Measurements from ENCODE around the gene CYREN. TPM values are rescaled to one million over a fixed set of nuclear protein-coding genes. Genes with fewer than 3 reads are reported as not detected.

Gene CYREN
- polyA plus RNA-seq, 2 donors, result 26.0 to 27.2 TPM

DNA sequence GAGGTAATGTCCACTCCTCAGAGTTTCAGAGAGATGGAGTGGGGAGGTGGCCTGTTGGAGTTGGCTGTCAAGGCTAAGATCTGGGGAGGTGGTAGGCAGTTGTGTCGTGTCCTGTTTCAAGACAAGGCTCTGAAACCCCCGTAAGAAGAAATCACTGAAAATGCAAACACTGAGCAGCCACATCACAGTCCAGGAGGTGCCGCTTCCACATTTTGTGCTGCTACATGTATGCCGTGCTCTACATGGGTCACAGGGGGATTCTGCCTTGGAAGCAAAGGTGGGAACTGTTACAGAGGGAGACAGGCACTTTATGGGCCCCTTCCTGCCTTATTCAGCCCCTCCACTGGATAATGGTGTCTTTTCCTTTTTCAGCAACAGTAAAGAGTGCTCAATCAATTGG is 28.9 kb upstream of the CYREN start:
- H3K36me3 ChIP-seq (ENCODE audit: control insufficient read depth in 2 of 2, insufficient read depth in 2 of 2, low read length in 1 of 2), result peaks cover 17 to 44% of the 10 kb centered on the region in 2 donors
- H3K4me3 ChIP-seq (ENCODE audit: low read depth in 1 of 2, low read length in 2 of 2), result no peak overlapping the region
- no peak overlapping the region for H3K27ac ChIP-seq (ENCODE audit: low read depth in 2 of 2, low read length in 1 of 2)
- 90 to 96% methylated on average over 4 of the region's 4 CpGs for WGBS, 2 donors
- no peaks in the 10 kb centered on the region for H3K9me3 ChIP-seq (ENCODE audit: control insufficient read depth in 2 of 2, insufficient read depth in 1 of 2, low read depth in 1 of 2, low read length in 1 of 2)
- no peaks in the 10 kb centered on the region for H3K27me3 ChIP-seq (ENCODE audit: control insufficient read depth in 1 of 2, insufficient read depth in 2 of 2, low read length in 2 of 2)
- H3K4me1 ChIP-seq (ENCODE audit: control insufficient read depth in 2 of 2, insufficient read depth in 2 of 2, low read length in 1 of 2), result peaks cover 9 to 11% of the 10 kb centered on the region in 2 donors

DNA sequence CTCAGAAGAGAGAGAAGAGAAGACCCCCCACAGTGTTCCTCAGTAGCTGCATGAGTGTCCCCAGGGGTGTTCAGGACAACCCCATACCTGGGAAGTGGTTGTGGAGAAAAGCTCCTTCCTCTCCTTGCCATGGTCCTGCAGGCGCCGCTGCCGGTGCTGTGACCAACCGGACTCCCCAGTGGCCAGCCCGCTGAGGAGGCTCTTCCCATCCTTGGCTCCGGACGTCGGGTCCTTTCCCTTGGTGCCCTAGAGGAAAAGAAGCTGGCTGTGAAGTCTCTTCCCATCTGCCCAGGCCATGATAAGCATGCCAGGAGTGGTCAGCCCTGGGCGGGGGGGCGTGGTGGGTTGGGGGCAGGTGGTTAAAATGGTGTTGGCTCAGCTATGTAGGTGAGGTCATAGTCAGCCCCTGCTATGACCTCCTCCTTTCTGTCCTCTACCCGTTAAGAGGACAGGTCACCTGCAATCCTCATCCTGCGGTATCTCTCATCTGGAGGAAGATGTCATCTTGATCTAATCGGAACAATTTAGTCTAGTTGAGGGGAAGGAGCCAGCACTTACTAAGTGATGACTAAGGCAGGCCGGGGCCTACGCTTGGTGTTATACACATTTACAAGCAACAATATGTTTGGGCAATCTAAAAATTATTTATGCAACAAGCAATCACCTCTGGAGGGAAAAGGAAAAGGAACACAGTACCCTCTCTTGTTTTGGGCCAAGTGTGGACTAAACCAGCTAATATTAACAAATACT is 27.6 kb upstream of the CYREN start:
- H3K27me3 ChIP-seq (ENCODE audit: control insufficient read depth in 1 of 2, insufficient read depth in 2 of 2, low read length in 2 of 2), result no peaks in the 10 kb centered on the region
- H3K4me3 ChIP-seq (ENCODE audit: low read depth in 1 of 2, low read length in 2 of 2), result no peak overlapping the region
- WGBS, 2 donors, result 92 to 93% methylated on average over 11 to 15 of the region's 15 CpGs
- no peaks in the 10 kb centered on the region for H3K9me3 ChIP-seq (ENCODE audit: control insufficient read depth in 2 of 2, insufficient read depth in 1 of 2, low read depth in 1 of 2, low read length in 1 of 2)
- peaks cover 15 to 48% of the 10 kb centered on the region in 2 donors for H3K36me3 ChIP-seq (ENCODE audit: control insufficient read depth in 2 of 2, insufficient read depth in 2 of 2, low read length in 1 of 2)
- no peak overlapping the region for H3K27ac ChIP-seq (ENCODE audit: low read depth in 2 of 2, low read length in 1 of 2)
- peaks cover 10% of the 10 kb centered on the region in 2 donors for H3K4me1 ChIP-seq (ENCODE audit: control insufficient read depth in 2 of 2, insufficient read depth in 2 of 2, low read length in 1 of 2)

DNA sequence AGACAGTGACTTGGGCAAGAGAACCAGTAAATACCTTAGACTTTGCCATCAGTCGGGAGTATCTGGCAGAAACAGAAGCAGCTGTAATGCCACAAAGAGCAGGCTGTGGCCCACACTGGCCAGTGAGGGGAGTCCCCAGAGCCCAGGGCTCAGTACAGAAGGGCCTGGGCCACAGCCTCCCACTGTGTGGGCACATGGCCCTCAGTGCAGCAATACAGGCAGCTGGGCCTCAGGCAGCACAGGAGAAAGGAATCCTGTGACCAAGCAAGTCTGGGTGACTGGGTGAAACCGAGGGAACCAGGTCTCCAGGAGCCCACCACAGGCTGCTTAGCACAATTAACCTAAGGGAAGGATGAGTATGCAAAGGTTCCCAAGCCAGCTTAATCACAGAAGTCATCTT is 26.8 kb upstream of the CYREN start:
- Histone ChIP-seq H3K36me3 (ENCODE audit: control insufficient read depth in 2 of 2, insufficient read depth in 2 of 2, low read length in 1 of 2) (peaks cover 14 to 50% of the 10 kb centered on the region in 2 donors), H3K4me3 (ENCODE audit: low read depth in 1 of 2, low read length in 2 of 2) (no peak overlapping the region), H3K4me1 (ENCODE audit: control insufficient read depth in 2 of 2, insufficient read depth in 2 of 2, low read length in 1 of 2) (peaks cover 9 to 10% of the 10 kb centered on the region in 2 donors), H3K9me3 (ENCODE audit: control insufficient read depth in 2 of 2, insufficient read depth in 1 of 2, low read depth in 1 of 2, low read length in 1 of 2) (no peaks in the 10 kb centered on the region), H3K27me3 (ENCODE audit: control insufficient read depth in 1 of 2, insufficient read depth in 2 of 2, low read length in 2 of 2) (no peaks in the 10 kb centered on the region), H3K27ac (ENCODE audit: low read depth in 2 of 2, low read length in 1 of 2) (no peak overlapping the region)
- WGBS, 2 donors, result 90 to 93% methylated on average over 2 of the region's 2 CpGs

GRCh38 chr7:135195968-135196629 is 25.6 kb upstream of the CYREN start:
- peaks cover 9 to 10% of the 10 kb centered on the region in 2 donors for H3K4me1 ChIP-seq (ENCODE audit: control insufficient read depth in 2 of 2, insufficient read depth in 2 of 2, low read length in 1 of 2)
- peaks cover 14 to 52% of the 10 kb centered on the region in 2 donors for H3K36me3 ChIP-seq (ENCODE audit: control insufficient read depth in 2 of 2, insufficient read depth in 2 of 2, low read length in 1 of 2)
- WGBS, 2 donors, result 74 to 79% methylated on average over 14 of the region's 14 CpGs

DNA sequence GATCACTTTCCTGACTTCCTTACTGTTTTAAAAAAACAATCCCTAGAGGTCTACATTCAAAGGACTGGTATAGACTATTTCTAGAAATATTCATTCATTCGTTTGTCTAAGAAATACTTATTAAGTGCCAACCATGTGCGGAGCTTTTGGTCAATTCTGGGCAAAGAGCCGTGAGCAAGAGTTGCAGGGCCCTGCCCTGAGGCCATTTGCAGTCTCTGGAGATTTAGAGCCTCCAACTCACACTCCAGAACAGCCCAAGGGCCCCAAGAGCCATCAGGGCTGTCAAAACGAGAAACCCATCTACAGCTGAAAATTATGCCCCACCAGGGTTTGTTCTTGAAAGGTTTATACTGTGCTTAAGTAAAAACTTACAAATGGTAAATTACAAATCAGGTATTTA is 24.6 kb upstream of the CYREN start:
- H3K36me3 ChIP-seq (ENCODE audit: control insufficient read depth in 2 of 2, insufficient read depth in 2 of 2, low read length in 1 of 2), result peaks cover 14 to 52% of the 10 kb centered on the region in 2 donors
- H3K27me3 ChIP-seq (ENCODE audit: control insufficient read depth in 1 of 2, insufficient read depth in 2 of 2, low read length in 2 of 2), result no peaks in the 10 kb centered on the region
- no peak overlapping the region for H3K4me3 ChIP-seq (ENCODE audit: low read depth in 1 of 2, low read length in 2 of 2)
- no peaks in the 10 kb centered on the region for H3K9me3 ChIP-seq (ENCODE audit: control insufficient read depth in 2 of 2, insufficient read depth in 1 of 2, low read depth in 1 of 2, low read length in 1 of 2)
- 84 to 88% methylated on average over 4 of the region's 4 CpGs for WGBS, 2 donors
- no peak overlapping the region for H3K27ac ChIP-seq (ENCODE audit: low read depth in 2 of 2, low read length in 1 of 2)
- H3K4me1 ChIP-seq (ENCODE audit: control insufficient read depth in 2 of 2, insufficient read depth in 2 of 2, low read length in 1 of 2), result peaks cover 9 to 11% of the 10 kb centered on the region in 2 donors

More at GRCh38 chr7:135195968-135196629, 25.6 kb upstream of the CYREN start:
- no peak overlapping the region for H3K4me3 ChIP-seq (ENCODE audit: low read depth in 1 of 2, low read length in 2 of 2)
- no peak overlapping the region for H3K27ac ChIP-seq (ENCODE audit: low read depth in 2 of 2, low read length in 1 of 2)
- H3K9me3 ChIP-seq (ENCODE audit: control insufficient read depth in 2 of 2, insufficient read depth in 1 of 2, low read depth in 1 of 2, low read length in 1 of 2), result no peaks in the 10 kb centered on the region
- no peaks in the 10 kb centered on the region for H3K27me3 ChIP-seq (ENCODE audit: control insufficient read depth in 1 of 2, insufficient read depth in 2 of 2, low read length in 2 of 2)

DNA sequence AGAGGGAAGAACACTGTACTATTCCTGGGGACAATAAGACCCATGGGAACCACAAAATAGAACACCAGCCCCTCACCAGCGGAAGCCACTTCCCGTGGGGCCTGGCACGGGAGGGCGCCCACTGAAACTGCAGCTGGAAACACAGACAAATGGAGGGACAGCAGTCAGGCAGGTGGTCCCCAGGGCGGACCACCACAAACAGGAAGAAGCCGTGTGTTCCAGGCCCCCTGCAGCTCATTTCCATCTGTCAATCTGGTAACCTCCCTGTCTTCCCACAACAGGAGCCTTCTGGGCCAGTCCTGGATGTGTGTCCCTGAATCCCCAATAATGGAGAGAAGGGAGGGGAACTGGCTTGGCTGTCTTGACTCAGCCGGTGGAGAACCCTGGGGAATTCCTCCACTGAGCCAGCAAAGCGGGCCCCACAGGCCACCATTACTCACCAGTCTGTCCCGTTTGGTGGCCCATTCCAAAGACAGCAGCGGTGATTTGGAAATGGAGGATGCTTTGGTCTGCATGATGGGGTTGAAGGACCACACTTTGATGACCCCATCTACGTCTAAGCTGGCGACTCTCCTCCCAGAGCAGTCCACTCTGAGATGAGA is 24.1 kb upstream of the CYREN start:
- H3K27me3 ChIP-seq (ENCODE audit: control insufficient read depth in 1 of 2, insufficient read depth in 2 of 2, low read length in 2 of 2), result no peaks in the 10 kb centered on the region
- H3K4me1 ChIP-seq (ENCODE audit: control insufficient read depth in 2 of 2, insufficient read depth in 2 of 2, low read length in 1 of 2), result peaks cover 9 to 13% of the 10 kb centered on the region in 2 donors
- H3K4me3 ChIP-seq (ENCODE audit: low read depth in 1 of 2, low read length in 2 of 2), result no peak overlapping the region
- 74 to 78% methylated on average over 12 of the region's 12 CpGs for WGBS, 2 donors
- peaks cover 11 to 49% of the 10 kb centered on the region in 2 donors for H3K36me3 ChIP-seq (ENCODE audit: control insufficient read depth in 2 of 2, insufficient read depth in 2 of 2, low read length in 1 of 2)
- H3K9me3 ChIP-seq (ENCODE audit: control insufficient read depth in 2 of 2, insufficient read depth in 1 of 2, low read depth in 1 of 2, low read length in 1 of 2), result no peaks in the 10 kb centered on the region
- H3K27ac ChIP-seq (ENCODE audit: low read depth in 2 of 2, low read length in 1 of 2), result no peak overlapping the region

DNA sequence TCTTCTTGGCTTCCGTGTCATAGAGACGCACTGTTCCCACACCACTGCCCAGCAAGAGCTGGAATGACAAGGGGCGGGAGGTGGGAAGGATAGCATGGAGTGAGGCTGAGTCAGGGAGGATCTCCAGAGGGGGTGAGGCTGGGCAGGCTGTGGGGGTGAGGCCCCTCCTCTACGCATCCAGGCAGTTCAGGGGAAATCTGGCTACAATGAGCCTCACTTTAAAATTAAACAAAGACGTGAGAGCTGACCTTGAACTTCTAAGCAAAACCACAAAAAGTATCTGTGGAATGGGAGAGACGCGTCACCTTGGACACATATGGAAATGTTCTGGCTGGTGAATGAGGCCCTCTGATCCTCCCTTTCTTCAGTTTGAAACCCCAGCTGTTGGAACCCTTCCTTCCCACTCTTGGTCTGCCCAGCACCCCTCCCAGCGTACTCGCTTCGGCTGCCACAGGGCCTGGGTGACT is 23.1 kb upstream of the CYREN start:
- H3K36me3 ChIP-seq (ENCODE audit: control insufficient read depth in 2 of 2, insufficient read depth in 2 of 2, low read length in 1 of 2), result peaks cover 12 to 52% of the 10 kb centered on the region in 2 donors
- H3K27ac ChIP-seq (ENCODE audit: low read depth in 2 of 2, low read length in 1 of 2), result peak overlapping the region; percentile 29 to 45
- H3K4me3 ChIP-seq (ENCODE audit: low read depth in 1 of 2, low read length in 2 of 2), result peak overlapping the region in 1 of 2 donors; percentile 11
- H3K4me1 ChIP-seq (ENCODE audit: control insufficient read depth in 2 of 2, insufficient read depth in 2 of 2, low read length in 1 of 2), result peaks cover 9 to 13% of the 10 kb centered on the region in 2 donors
- H3K9me3 ChIP-seq (ENCODE audit: control insufficient read depth in 2 of 2, insufficient read depth in 1 of 2, low read depth in 1 of 2, low read length in 1 of 2), result no peaks in the 10 kb centered on the region
- 60 to 73% methylated on average over 10 of the region's 10 CpGs for WGBS, 2 donors
- no peaks in the 10 kb centered on the region for H3K27me3 ChIP-seq (ENCODE audit: control insufficient read depth in 1 of 2, insufficient read depth in 2 of 2, low read length in 2 of 2)

DNA sequence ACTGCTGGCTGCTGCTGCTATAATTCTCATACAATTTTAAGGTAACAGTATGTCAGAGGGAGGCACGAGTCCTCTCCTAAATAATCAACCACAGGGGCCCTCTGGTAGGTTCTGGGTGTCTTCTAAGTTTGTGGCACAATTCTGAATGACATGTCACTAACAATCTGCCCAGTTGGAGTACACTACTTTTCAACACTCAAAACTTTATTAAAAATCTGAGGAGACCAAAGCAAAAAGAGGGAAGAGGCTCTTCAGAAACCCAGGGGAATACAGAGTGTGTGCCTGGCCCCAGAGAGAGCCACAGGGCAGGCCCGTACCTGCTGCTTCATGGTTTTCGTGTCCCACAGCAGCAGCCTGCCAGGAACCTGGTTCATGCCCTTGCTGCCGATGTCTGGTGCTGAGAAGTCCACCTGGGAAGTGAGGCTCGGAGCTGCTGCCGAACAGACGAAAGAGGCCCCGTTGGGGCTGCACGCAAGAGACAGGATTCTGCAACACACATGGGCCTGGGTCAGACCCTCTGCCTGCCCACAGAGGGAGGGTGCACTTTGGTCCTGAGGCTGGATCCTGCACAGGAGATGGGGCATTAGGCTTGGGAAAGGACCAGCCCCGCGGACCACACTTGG is 22.5 kb upstream of the CYREN start:
- peaks cover 17 to 54% of the 10 kb centered on the region in 2 donors for H3K36me3 ChIP-seq (ENCODE audit: control insufficient read depth in 2 of 2, insufficient read depth in 2 of 2, low read length in 1 of 2)
- H3K27ac ChIP-seq (ENCODE audit: low read depth in 2 of 2, low read length in 1 of 2), result peak overlapping the region; percentile 29 to 45
- H3K4me1 ChIP-seq (ENCODE audit: control insufficient read depth in 2 of 2, insufficient read depth in 2 of 2, low read length in 1 of 2), result peaks cover 9 to 13% of the 10 kb centered on the region in 2 donors
- 57 to 72% methylated on average over 11 of the region's 11 CpGs for WGBS, 2 donors
- H3K27me3 ChIP-seq (ENCODE audit: control insufficient read depth in 1 of 2, insufficient read depth in 2 of 2, low read length in 2 of 2), result no peaks in the 10 kb centered on the region
- H3K9me3 ChIP-seq (ENCODE audit: control insufficient read depth in 2 of 2, insufficient read depth in 1 of 2, low read depth in 1 of 2, low read length in 1 of 2), result no peaks in the 10 kb centered on the region
- H3K4me3 ChIP-seq (ENCODE audit: low read depth in 1 of 2, low read length in 2 of 2), result peak overlapping the region in 1 of 2 donors; percentile 11

GRCh38 chr7:135190703-135191102 is 20.2 kb upstream of the CYREN start:
- H3K27ac ChIP-seq (ENCODE audit: low read depth in 2 of 2, low read length in 1 of 2), result peak overlapping the region in 1 of 2 donors; percentile 17
- peaks cover 6 to 13% of the 10 kb centered on the region in 2 donors for H3K4me1 ChIP-seq (ENCODE audit: control insufficient read depth in 2 of 2, insufficient read depth in 2 of 2, low read length in 1 of 2)
- no peaks in the 10 kb centered on the region for H3K9me3 ChIP-seq (ENCODE audit: control insufficient read depth in 2 of 2, insufficient read depth in 1 of 2, low read depth in 1 of 2, low read length in 1 of 2)
- no peak overlapping the region for H3K4me3 ChIP-seq (ENCODE audit: low read depth in 1 of 2, low read length in 2 of 2)
- peaks cover 14 to 48% of the 10 kb centered on the region in 2 donors for H3K36me3 ChIP-seq (ENCODE audit: control insufficient read depth in 2 of 2, insufficient read depth in 2 of 2, low read length in 1 of 2)
- H3K27me3 ChIP-seq (ENCODE audit: control insufficient read depth in 1 of 2, insufficient read depth in 2 of 2, low read length in 2 of 2), result no peaks in the 10 kb centered on the region

All from esophagus (tissue), 2 donors.